Hematopoietic multipotent progenitor cell treated with erythropoietin and hydrocortisone succinate and interleukin-3 and kit ligand, for 8 days (in vitro differentiated cells): ENCODE measurements around the gene SLC2A6.
"Not testable (repeated sequence)": the region's sequence is repeated elsewhere in the genome, so short reads cannot be mapped to it uniquely, and the experiment has no call there.

ENCODE experiments used
- DNase-seq: peaks from one replicate; pipeline ENCODE4 v3.0.0-alpha.2; 2015

SLC2A6 gene

DNA sequence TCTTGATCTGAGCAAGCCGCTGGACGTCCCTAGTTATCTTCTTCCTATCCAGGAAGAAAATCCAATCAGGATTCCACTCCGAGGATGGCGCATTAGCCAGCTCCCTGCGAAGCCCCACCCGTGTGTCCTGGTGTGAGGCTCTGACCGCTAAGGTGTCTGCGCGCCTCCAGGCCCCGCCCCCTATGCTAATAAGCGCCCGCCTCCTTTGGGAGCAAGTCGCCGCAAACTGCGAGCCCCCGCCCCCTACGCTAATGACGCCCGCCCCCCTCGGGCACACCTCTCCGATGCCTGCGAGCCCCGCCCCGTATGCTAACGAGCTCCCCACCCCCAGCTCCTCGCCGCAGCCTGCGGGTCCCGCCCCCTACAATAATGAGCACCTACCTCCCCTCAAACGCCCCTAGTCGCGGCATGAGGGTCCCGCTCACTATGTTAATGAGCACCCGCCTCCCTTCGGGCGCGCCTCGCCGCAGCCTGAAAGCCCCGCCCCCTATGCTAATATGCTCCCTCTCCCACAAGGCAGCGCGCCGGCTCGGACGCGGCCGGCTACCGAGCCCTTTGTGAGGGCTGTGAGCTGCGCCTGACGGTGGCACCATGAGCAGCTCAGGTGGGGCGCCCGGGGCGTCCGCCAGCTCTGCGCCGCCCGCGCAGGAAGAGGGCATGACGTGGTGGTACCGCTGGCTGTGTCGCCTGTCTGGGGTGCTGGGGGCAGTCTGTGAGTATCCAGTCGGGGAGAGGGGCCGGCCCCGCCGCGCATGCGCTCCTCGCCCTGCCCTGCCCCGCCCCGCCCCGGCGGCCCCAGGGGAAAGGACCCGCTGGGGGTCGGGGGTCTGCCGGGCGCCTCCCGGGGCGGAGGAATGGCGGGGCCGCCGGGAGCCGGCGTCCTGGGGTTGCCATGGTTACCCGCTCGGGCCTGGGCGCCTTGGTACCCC is 19.2 kb downstream of the SLC2A6 start, which contains the start of gene CACFD1:
Gene CACFD1, plus strand, starts transcription at position 503 of the 929 bp plus-strand sequence. Its CDS starts 89 bp downstream, at position 592.
- peak; percentile 91 for DNase-seq

DNA sequence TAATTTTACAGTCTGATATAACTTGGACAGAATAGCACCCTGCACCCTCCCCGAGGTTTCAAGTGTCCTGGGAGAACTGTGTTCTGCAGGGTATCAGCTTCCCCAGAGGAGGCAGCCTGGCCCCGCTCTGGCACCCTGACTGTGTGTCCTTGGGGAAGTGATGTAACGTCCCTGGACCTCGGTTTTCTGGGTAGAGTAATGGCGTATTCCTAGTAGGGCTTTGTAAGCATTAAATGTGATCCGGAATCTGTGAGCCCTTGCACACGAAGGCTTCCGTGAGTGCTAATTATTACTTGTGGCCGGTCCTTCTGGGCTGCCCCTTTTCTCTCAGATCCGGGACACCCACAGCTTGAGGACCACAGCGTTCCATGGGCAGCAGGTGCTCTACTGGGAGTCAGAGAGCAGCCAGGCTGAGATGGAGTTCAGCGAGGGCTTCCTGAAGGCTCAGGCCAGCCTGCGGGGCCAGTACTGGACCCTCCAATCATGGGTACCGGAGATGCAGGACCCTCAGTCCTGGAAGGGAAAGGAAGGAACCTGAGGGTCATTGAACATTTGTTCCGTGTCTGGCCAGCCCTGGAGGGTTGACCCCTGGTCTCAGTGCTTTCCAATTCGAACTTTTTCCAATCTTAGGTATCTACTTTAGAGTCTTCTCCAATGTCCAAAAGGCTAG is 20.1 kb downstream of the SLC2A6 start:
- no peak for DNase-seq

DNA sequence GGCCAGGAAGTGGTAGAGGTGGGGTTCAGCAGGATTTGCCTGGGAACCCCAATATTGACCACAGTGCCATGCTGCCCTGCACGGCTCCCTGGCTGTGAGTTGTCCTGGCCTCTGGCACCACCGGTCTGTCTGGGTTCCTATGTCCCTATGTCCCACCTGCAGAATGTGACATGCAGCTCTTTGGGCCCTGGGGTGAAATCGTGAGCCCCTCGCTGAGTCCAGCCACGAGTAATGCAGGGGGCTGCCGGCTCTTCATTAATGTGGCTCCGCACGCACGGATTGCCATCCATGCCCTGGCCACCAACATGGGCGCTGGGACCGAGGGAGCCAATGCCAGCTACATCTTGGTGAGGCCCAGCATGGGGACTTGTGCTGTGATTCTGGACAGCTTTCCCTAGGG is 21.2 kb downstream of the SLC2A6 start:
- DNase-seq, result no peak

DNA sequence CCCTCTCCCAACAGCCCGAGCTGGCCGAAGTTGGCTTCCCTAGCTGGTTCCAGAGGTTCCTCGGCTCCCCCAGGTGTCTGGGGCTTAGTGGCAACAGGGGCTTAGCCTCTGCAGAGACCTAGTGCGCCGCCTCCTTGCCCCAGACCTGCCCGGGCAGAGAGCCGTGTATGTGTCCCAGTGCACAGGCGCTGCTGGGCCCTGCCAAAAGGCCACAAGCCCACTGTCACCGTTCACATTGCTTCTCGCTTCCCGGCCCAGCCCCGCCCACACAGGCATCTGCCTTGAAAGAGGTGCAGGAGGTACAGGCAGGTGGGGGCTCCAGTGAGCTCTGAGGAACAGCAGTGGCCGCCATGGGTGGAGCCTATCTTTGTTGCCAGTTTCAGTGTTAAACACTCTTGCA is 21.7 kb downstream of the SLC2A6 start:
- no peak for DNase-seq

DNA sequence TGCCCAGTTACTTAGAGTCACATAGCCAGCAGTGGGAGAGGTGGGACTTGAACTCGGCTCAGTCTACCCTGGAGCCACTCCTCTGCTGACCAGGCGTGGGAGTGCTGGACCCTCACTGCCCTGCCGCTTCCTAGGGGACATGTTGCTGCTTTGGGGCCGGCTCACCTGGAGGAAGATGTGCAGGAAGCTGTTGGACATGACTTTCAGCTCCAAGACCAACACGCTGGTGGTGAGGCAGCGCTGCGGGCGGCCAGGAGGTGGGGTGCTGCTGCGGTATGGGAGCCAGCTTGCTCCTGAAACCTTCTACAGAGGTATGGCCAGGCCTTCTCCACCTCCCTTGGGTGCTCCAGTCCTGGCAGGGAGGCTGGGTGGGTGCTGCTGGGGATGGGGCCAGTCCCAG is 22.5 kb downstream of the SLC2A6 start:
- no peak for DNase-seq

DNA sequence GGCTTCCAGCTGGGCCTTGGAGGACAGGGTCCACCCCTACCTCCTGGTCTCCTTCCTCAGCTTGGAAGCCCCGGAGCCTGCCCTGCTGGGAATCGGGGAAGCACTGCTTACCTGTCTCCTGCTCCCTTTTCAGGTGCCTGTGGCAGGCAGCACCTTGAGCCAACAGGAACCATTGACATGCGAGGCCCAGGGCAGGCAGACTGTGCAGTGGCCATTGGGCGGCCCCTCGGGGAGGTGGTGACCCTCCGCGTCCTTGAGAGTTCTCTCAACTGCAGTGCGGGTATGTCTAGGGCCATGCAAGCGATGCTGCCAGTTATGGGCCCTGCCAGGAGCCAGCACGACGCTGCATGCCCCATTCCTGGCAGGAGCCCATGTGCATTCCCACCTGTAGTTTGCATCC is 23.0 kb downstream of the SLC2A6 start:
- no peak for DNase-seq

DNA sequence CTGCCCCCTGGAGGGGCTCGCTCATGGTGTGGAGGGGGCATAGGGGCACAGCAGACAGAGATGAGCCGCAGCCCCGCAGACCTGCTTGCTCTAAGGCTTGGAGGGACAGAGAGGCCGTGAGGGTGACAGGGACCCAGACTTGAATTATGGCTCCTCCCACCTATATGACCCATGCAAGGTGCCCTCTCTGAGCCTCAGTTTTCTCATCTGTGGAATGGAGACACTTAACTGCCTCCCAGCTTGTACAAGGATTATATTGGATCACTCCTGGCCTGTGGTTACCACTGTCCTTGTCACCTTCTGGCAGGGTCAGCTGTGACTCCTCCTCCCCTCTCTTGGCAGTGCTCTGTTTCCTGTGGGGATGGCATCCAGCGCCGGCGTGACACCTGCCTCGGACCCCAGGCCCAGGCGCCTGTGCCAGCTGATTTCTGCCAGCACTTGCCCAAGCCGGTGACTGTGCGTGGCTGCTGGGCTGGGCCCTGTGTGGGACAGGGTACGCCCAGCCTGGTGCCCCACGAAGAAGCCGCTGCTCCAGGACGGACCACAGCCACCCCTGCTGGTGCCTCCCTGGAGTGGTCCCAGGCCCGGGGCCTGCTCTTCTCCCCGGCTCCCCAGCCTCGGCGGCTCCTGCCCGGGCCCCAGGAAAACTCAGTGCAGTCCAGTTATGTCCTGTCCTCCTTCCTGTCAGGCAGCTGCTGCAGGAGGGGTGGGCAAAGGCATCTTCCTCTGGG is 23.8 kb downstream of the SLC2A6 start:
- no peak for DNase-seq

DNA sequence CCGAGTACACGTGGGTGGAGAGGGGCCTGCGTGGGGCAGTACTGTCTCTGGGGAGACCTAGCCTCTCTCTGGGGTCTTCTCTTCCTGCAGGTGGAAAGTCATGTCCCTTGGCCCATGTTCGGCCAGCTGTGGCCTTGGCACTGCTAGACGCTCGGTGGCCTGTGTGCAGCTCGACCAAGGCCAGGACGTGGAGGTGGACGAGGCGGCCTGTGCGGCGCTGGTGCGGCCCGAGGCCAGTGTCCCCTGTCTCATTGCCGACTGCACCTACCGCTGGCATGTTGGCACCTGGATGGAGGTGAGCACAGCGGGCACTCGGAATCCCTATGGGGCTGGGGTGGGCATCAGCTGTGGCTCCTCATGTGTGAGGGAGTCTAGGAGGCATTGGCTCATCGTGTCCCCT is 24.6 kb downstream of the SLC2A6 start:
- no peak for DNase-seq

DNA sequence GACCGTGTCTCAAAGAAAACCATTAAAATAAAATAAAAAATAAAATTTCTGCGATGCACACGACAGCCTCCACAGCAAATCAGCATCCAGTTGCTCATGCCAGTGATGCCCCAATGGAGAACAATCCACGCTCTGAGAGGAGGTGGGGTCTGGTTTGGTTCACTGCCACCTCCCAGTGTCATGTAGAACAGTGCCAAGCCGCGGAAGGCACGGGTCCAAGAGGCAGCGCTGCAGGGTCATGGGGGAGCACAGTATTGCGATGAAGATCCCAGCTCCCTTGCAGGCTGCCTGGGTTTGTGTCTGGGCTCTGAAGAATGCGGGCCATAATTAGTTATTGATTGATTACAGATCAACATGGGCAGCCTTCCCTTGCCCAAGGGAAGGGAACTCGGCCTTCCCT is 25.2 kb downstream of the SLC2A6 start:
- no peak for DNase-seq

DNA sequence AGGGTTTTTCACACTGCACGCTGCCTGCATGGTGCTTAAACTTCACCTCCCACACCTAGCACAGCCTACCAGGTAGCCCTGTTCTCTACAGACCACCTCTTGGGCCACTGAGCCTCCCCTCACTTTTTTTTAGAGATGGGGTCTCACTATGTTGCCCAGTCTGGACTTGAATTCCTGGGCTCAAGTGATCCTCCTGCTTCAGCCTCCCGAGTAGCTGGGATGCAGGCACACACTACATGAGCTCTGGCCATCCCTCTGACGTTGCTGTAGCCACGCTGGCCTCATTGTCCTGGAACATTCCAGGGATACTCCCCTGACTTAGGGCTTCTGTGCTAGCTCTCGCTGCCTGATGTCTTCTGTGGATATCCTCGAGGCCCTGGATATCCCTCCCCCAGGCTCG is 26.3 kb downstream of the SLC2A6 start:
- no peak for DNase-seq

DNA sequence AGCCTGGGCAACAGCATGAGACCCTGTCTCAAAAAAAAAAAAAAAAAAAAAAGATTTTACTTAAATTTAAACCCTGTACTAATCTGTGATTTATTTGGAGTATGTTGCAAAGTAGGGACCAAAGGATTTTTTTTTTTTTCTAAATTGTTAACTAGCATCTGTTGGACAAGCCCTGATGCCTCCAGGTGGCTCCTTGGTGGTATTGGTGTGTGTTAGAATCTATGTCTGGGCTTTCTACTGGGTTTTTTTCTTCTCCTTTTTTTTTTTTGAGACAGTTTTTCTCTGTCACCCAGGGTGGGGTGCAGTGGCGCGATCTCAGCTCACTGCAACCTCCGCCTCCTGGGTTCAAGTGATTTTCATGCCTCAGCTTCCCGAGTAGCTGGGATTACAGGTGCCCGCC is 27.0 kb downstream of the SLC2A6 start:
- DNase-seq, result not testable (repeated sequence)

DNA sequence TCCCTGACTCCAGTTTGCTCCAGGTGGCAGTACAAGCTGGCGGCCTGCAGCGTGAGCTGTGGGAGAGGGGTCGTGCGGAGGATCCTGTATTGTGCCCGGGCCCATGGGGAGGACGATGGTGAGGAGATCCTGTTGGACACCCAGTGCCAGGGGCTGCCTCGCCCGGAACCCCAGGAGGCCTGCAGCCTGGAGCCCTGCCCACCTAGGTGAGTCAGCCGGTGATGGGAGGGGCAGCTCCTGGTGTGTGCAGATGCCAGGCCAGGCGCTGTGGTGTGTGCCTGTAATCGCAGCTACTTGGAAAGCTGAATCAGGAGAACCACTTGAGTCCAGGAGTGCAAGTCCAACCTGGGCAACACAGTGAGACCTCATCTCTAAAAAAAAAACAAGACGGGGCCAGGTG is 29.1 kb downstream of the SLC2A6 start:
- no peak for DNase-seq

DNA sequence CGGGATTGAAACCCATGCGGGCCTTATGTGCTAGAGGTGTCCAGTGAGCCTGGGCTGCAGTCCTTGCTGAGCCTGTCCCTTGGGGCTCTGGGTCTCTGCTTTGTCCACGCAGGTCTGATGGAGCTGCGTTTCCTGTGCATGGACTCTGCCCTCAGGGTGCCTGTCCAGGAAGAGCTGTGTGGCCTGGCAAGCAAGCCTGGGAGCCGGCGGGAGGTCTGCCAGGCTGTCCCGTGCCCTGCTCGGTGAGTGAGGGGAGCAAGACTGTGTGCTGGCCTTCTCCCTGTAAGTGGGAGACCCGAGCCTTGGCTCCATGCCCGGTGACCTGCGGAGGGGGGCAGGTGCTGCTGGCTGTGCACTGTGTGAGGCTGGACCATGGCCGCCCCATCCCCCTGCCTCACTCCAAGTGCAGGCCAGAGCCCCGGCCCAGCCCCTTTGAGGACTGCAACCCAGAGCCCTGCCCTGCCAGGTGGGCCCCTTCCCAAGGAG is 30.4 kb downstream of the SLC2A6 start:
- DNase-seq, result no peak

DNA sequence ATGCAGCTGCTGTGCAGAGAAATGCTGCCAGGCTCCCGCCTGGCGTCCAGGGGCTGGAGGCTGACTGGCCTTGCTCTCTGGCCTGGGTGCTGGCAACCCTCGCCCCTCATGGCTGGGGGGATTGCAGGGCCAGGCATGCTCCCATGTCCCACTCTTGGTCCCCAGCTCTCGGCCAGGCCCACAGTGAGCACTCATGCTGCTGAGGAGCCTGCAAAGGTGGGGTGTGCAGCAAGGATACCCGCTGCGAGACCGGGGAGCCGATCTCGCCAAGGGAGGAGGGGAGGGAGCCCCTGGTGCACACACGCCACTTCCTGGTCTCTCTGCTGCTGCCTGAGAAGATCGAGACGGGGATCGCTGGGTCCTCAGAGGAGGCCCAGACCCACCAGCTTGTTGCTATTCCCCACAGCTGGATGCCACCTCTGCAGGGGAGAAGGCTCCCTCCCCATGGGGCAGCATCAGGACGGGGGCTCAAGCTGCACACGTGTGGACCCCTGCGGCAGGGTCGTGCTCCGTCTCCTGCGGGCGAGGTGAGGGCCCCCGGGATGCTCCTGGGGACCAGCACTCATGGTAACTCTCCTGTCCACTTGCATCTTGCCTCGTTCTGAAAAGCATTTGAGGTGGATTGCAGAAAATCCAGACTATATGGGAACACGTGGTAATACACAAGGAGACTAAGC is 33.5 kb downstream of the SLC2A6 start:
- no peak for DNase-seq

DNA sequence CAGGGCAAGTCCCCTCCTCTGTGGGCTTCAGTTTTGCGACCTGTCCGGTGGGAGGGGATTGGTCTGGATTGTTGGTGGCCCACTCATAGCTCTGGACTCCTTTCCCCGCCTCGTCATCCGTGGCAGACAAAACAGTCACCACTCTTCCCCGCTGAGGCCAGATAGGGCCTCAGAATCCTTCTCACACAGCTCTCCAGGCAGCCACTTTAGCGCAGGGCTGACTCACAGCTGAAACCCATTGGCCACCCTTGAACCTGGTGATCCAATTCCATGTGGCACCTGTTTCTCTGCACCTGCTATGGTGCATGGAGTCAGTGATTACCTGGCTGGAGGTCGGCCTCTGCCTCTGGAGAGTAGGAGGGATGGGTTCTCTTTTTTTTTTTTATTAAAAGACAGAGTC is 34.9 kb downstream of the SLC2A6 start:
- no peak for DNase-seq

DNA sequence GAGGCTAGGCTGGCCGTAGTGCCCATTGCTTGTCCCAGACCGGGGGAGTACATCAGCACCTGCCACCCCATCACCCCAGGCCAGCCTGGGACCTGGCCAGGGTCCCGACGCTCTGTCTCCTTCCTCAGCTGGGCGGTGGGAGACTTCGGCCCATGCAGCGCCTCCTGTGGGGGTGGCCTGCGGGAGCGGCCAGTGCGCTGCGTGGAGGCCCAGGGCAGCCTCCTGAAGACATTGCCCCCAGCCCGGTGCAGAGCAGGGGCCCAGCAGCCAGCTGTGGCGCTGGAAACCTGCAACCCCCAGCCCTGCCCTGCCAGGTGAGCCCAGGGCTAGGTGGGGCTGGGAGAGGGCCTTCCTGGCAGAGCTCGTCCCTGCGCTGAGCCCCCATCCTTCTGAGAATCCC is 35.7 kb downstream of the SLC2A6 start:
- DNase-seq, result no peak

DNA sequence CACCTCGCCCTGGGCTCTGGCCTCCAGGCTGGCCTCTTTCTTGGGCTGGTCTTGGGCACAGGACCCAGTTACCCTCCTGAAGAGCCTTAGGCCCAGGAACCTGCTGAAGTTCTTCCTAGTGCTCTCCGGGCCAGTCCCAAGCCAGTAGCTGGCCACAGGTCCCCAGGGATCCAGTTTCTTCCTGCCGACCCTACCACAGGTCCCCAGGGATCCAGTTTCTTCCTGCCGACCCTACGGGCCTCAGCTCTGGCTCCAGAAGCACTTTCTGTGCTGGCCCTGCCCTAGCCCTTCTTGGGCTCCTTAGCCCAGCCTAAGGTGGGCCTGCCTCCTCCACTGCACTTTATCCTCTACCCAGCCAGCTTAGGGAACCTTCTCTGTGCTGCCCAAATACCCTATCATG is 37.3 kb downstream of the SLC2A6 start:
- DNase-seq, result no peak

DNA sequence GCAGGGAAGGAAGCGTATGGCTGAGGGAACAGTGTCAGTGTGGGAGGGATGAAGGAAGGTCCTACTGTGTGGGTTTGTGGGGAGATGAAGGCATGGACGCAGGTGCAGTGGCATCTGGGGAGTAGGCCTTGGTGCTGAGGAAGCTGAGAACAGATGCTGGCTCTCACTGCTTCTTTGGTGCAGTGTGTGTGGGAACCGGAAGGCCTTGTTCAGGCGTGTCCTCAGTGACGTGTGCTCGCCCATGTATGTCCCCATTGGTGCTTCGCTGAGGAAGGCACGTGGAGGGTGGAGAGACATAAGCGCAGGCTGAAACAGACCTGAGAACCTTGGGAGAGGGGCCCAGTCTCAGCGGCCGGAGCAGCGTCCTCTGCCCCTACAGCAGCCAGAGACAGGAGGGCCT is 38.0 kb downstream of the SLC2A6 start:
- no peak for DNase-seq

DNA sequence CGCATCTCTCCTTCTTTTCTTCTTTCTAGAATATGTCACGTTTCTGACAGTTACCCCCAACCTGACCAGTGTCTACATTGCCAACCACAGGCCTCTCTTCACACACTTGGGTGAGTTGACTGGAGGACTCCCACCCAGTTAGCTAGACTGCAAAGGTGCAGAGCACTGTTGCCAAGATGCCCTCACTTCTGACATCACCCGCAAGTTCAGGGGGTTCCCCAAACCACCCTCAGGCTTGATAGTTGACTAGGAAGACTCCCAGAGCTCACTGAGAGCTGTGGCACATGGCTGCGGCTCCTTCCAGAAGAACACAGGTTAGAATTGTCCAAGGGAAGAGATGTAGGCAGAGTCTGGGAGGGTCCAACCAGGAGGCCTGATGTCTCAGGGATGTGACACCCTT is 39.6 kb downstream of the SLC2A6 start:
- DNase-seq, result no peak

DNA sequence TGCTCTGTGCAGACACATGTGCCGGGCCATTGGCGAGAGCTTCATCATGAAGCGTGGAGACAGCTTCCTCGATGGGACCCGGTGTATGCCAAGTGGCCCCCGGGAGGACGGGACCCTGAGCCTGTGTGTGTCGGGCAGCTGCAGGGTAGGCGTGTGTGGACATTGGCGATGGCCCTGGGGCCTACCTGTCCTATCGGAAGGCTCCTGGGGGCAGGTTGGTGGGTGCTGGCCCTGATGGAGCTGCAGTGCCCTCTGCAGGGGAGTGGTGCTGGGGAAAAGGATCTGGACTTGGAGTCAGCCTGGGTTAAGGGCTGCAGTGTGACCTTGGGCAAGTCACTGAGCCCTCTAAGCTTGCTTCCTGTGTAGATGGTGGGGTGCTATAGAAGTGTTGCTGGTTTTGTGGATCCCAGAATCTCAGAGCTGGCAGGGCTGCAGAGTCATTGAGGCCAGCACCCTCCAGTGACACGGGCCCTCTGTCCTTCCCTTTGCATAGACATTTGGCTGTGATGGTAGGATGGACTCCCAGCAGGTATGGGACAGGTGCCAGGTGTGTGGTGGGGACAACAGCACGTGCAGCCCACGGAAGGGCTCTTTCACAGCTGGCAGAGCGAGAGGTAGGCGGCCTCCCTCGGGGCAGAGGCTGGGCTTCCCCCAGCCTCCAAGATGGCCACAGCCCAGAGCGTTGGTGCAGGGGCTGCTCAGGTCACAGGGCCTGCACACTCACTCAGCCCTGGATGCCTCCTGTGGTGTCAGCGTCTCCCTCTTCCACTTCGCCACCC is 41.0 kb downstream of the SLC2A6 start:
- DNase-seq, result no peak

DNA sequence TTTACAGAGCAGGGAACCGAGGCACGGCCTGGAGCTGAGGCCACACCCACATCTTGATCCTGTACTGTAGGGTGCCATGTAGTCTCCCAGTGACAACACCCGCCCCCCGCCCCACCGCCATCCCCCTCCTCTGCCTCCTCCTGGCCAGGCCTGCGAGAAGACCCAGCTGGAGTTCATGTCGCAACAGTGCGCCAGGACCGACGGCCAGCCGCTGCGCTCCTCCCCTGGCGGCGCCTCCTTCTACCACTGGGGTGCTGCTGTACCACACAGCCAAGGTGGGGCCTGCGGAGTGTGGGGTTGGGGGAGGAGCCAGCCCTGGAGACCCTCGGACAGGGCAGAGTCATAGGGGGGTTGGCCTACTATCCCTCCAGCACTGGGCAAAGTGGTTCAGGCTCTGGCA is 42.2 kb downstream of the SLC2A6 start:
- no peak for DNase-seq

DNA sequence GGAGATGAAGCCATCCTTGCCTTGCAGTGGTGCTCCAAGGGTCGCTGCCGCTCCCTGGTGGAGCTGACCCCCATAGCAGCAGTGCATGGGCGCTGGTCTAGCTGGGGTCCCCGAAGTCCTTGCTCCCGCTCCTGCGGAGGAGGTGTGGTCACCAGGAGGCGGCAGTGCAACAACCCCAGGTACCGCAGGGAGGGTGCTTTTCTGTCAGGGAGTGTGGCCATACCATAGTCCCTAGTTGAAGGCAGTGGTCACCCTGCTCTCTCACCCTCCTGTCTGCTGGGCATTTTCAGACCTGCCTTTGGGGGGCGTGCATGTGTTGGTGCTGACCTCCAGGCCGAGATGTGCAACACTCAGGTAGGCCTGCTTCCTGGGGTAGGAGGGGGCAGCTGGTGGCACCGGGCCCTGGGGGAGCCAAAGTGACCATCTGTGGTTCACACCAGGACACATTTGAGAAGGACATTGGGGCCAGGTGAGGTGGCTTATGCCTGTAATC is 45.5 kb downstream of the SLC2A6 start:
- DNase-seq, result no peak
